GM04503 (cell line): ENCODE measurements around the gene CTSW.

Experiments
- DNase-seq: peaks from one replicate; pipeline ENCODE4 v3.0.0-alpha.2; 2012; ENCODE audit warnings: low read depth

The CTSW gene

GRCh38 chr11:65868076-65868667, 11.5 kb upstream of the CTSW start:
- no peak for DNase-seq

GRCh38 chr11:65868907-65869306, 10.7 kb upstream of the CTSW start:
- DNase-seq: no peak

GRCh38 chr11:65869643-65870306, 9.9 kb upstream of the CTSW start:
- no peak for DNase-seq

- DNase-seq: no peak
Measured at GRCh38 chr11:65870307-65870658, 9.4 kb upstream of the CTSW start.

GRCh38 chr11:65870706-65871681, 8.6 kb upstream of the CTSW start:
- no peak for DNase-seq

- DNase-seq: no peak
Measured at GRCh38 chr11:65871811-65872548, 7.7 kb upstream of the CTSW start.

- no peak for DNase-seq
Measured at GRCh38 chr11:65872586-65873317, 6.9 kb upstream of the CTSW start, which contains the start of gene EFEMP2. Gene EFEMP2, minus strand, starts transcription at chr11:65872800. Its CDS starts 446 bp downstream, at chr11:65872354.

GRCh38 chr11:65873318-65874156, 6.1 kb upstream of the CTSW start:
- no peak for DNase-seq

GRCh38 chr11:65880027-65880426, 390 bp downstream of the CTSW start:
- DNase-seq: no peak

GRCh38 chr11:65880844-65881421, 1.3 kb downstream of the CTSW start:
- DNase-seq: no peak

GRCh38 chr11:65882120-65883057, 2.8 kb downstream of the CTSW start:
- no peak for DNase-seq

GRCh38 chr11:65883058-65883761, 3.6 kb downstream of the CTSW start:
- DNase-seq: no peak

GRCh38 chr11:65883786-65884715, 4.4 kb downstream of the CTSW start:
- no peak for DNase-seq

GRCh38 chr11:65884716-65885092, 5.1 kb downstream of the CTSW start:
- DNase-seq: no peak

GRCh38 chr11:65885231-65885630, 5.6 kb downstream of the CTSW start:
- no peak for DNase-seq

- DNase-seq: no peak
Measured at GRCh38 chr11:65885808-65886536, 6.3 kb downstream of the CTSW start.
